Natural killer cell (primary cell): ENCODE results near the gene MAP3K6. TPM values are rescaled to one million over a fixed set of nuclear protein-coding genes. Genes with fewer than 3 reads are reported as not detected.

Source experiments
- ATAC-seq, 3 donors: fragments of 150-1000 bp in 2 of 3; fragments of 200-7000 bp in 1 of 3; cut with Tn5 transposase; 1 replicate in 1 of 3; 2 replicates in 2 of 3; pipeline ENCODE4 v1.10.0; 2021; ENCODE audit warnings: mild to moderate bottlenecking in 2 of 3, moderate library complexity in 2 of 3
- DNase-seq, 2 donors: peaks; one replicate each; pipeline versions ENCODE4 v3.0.0 to v3.0.0-alpha.2; 2013 to 2021; ENCODE audit warnings: mixed read lengths in 1 of 2
- H3K27ac ChIP-seq: one replicate; pipeline ENCODE4 v1.5.1; 2013; ENCODE audit warnings: mild to moderate bottlenecking, low read length
- H3K27me3 ChIP-seq: one replicate; pipeline ENCODE4 v1.6.1; 2013; ENCODE audit warnings: low read length; ENCODE audit not compliant: control insufficient read depth, insufficient read depth
- H3K36me3 ChIP-seq: one replicate; pipeline ENCODE4 v1.6.1; 2013; ENCODE audit warnings: low read length; ENCODE audit not compliant: control insufficient read depth, insufficient read depth
- H3K4me1 ChIP-seq: one replicate; pipeline ENCODE4 v1.6.1; 2013; ENCODE audit warnings: low read length; ENCODE audit not compliant: control insufficient read depth, insufficient read depth
- H3K4me3 ChIP-seq: one replicate; pipeline ENCODE4 v1.5.1; 2013; ENCODE audit warnings: low read length
- H3K9me3 ChIP-seq: one replicate; pipeline ENCODE4 v1.6.1; 2013; ENCODE audit warnings: low read length; ENCODE audit not compliant: control insufficient read depth, insufficient read depth
- H3K27ac Mint-ChIP-seq, 2 donors: one replicate each; pipeline ENCODE4 v1.8.0; 2022; ENCODE audit warnings: mild to moderate bottlenecking in 2 of 2, mixed read lengths in 2 of 2, moderate library complexity in 1 of 2
- H3K27me3 Mint-ChIP-seq, 2 donors: one replicate each; pipeline ENCODE4 v1.8.0; 2022; ENCODE audit warnings: low read depth in 2 of 2, mixed read lengths in 2 of 2
- H3K36me3 Mint-ChIP-seq: one replicate; pipeline ENCODE4 v1.8.0; 2022; ENCODE audit warnings: mixed read lengths
- H3K4me1 Mint-ChIP-seq, 2 donors: one replicate each; pipeline ENCODE4 v1.8.0; 2022; ENCODE audit warnings: mixed read lengths in 2 of 2
- H3K4me3 Mint-ChIP-seq: one replicate; pipeline ENCODE4 v1.8.0; 2022; ENCODE audit warnings: mild to moderate bottlenecking, moderate library complexity, mixed read lengths
- H3K9me3 Mint-ChIP-seq, 2 donors: one replicate each; pipeline ENCODE4 v1.8.0; 2022; ENCODE audit warnings: mixed read lengths in 2 of 2
- CTCF ChIP-seq: fragments of 200-600 bp; IDR thresholded peaks from one replicate; pipeline ENCODE4 v1.8.0; 2022; ENCODE audit warnings: antibody characterized with exemption
- WGBS: methylation state at CpG from one replicate; pipeline ENCODE4 v1.1.7; 2013; ENCODE audit warnings: missing lambda C conversion rate; ENCODE audit not compliant: insufficient coverage; 5-methylcytosine and 5-hydroxymethylcytosine counted together
- intact Hi-C: fragments of 100-400 bp; cut with micrococcal nuclease; formaldehyde crosslinking; loops from one replicate; pipeline ENCODE4 v1.14.2; 2022
- total RNA-seq, 4 donors: library from RNA; stranded (reverse); fragments of 120-200 nt in 1 of 4; gene quantifications; one replicate each; pipeline versions ENCODE4 v1.2.3 to v1.2.4, GENCODE V29; 2013 to 2022

The MAP3K6 gene
- 10 to 100 TPM in 2 of 3 donors, 1 to 10 TPM in 1; 8.2 to 15.1 (median 12.1) TPM for total RNA-seq
- 11.9 TPM for total RNA-seq (2013)

GRCh38 chr1:27366411-27367159 is at the start of gene MAP3K6:
Gene MAP3K6 (minus strand): TSS chr1:27366961. CDS start chr1:27366597, 364 bp downstream.
- no peaks in the 10 kb centered on the region for H3K36me3 ChIP-seq
- intact Hi-C loops: no loop called here
- 3% methylated on average over 67 of the region's 67 CpGs for WGBS
- no peaks in the 10 kb centered on the region for H3K27me3 Mint-ChIP-seq
- peak within 1 kb of the TSS; percentile 41 to 82 for H3K27ac Mint-ChIP-seq
- no peaks in the 10 kb centered on the region for H3K36me3 Mint-ChIP-seq
- H3K9me3 Mint-ChIP-seq: no peaks in the 10 kb centered on the region
- H3K4me1 Mint-ChIP-seq: peaks cover 12 to 38% of the 10 kb centered on the region in 2 donors
- TF ChIP-seq CTCF: peak; percentile 38
- H3K9me3 ChIP-seq: no peaks in the 10 kb centered on the region
- peak; percentile 48 to 72 for DNase-seq
- H3K27me3 ChIP-seq: no peaks in the 10 kb centered on the region
- peak within 1 kb of the TSS; percentile 66 for H3K4me3 ChIP-seq
- peak; percentile 47 to 55 (median 49) for ATAC-seq
- peak within 1 kb of the TSS; percentile 26 for H3K27ac ChIP-seq
- H3K4me1 ChIP-seq: peaks cover 54% of the 10 kb centered on the region
- peak within 1 kb of the TSS; percentile 92 for H3K4me3 Mint-ChIP-seq

- TF ChIP-seq CTCF: no peak
- H3K36me3 Mint-ChIP-seq: peaks cover 10% of the 10 kb centered on the region
- H3K9me3 Mint-ChIP-seq: no peaks in the 10 kb centered on the region
- no peak overlapping the region for H3K27ac ChIP-seq
- peaks cover 28 to 30% of the 10 kb centered on the region in 2 donors for H3K4me1 Mint-ChIP-seq
- no peak overlapping the region for H3K4me3 Mint-ChIP-seq
- H3K27me3 Mint-ChIP-seq: no peaks in the 10 kb centered on the region
- H3K9me3 ChIP-seq: no peaks in the 10 kb centered on the region
- ATAC-seq (no peak), DNase-seq (no peak)
- peaks cover 90% of the 10 kb centered on the region for H3K36me3 ChIP-seq
- H3K4me1 ChIP-seq: peaks cover 15% of the 10 kb centered on the region
- 100% methylated on average over 1 of the region's 1 CpG for WGBS
- intact Hi-C loops: no loop called here
- no peaks in the 10 kb centered on the region for H3K27me3 ChIP-seq
- H3K4me3 ChIP-seq: no peak overlapping the region
- no peak overlapping the region for H3K27ac Mint-ChIP-seq
These were observed 47.3 kb upstream of the MAP3K6 start for GRCh38 chr1:27414091-27414490.

GRCh38 chr1:27413004-27413403 is 46.2 kb upstream of the MAP3K6 start:
- WGBS: 93% methylated on average over 4 of the region's 4 CpGs
- Histone ChIP-seq H3K36me3 (peaks cover 89% of the 10 kb centered on the region), H3K27ac (no peak overlapping the region), H3K4me3 (no peak overlapping the region), H3K27me3 (no peaks in the 10 kb centered on the region), H3K9me3 (no peaks in the 10 kb centered on the region), H3K4me1 (peaks cover 11% of the 10 kb centered on the region)
- H3K4me3 Mint-ChIP-seq: no peak overlapping the region
- peaks cover 17 to 19% of the 10 kb centered on the region in 2 donors for H3K4me1 Mint-ChIP-seq
- intact Hi-C loops: no loop called here
- H3K27ac Mint-ChIP-seq: no peak overlapping the region
- DNase-seq (no peak), ATAC-seq (no peak)
- no peak for TF ChIP-seq CTCF
- peaks cover 10% of the 10 kb centered on the region for H3K36me3 Mint-ChIP-seq
- H3K9me3 Mint-ChIP-seq: no peaks in the 10 kb centered on the region
- no peaks in the 10 kb centered on the region for H3K27me3 Mint-ChIP-seq

GRCh38 chr1:27412502-27412901 is 45.7 kb upstream of the MAP3K6 start:
- no peaks in the 10 kb centered on the region for H3K9me3 Mint-ChIP-seq
- peaks cover 16 to 18% of the 10 kb centered on the region in 2 donors for H3K4me1 Mint-ChIP-seq
- no peak overlapping the region for H3K4me3 Mint-ChIP-seq
- no peak overlapping the region for H3K27ac Mint-ChIP-seq
- DNase-seq (no peak), ATAC-seq (no peak)
- intact Hi-C loops: no loop called here
- Histone ChIP-seq H3K27ac (no peak overlapping the region), H3K9me3 (no peaks in the 10 kb centered on the region), H3K27me3 (no peaks in the 10 kb centered on the region), H3K36me3 (peaks cover 89% of the 10 kb centered on the region), H3K4me1 (peaks cover 8% of the 10 kb centered on the region), H3K4me3 (no peak overlapping the region)
- H3K36me3 Mint-ChIP-seq: peaks cover 10% of the 10 kb centered on the region
- no peaks in the 10 kb centered on the region for H3K27me3 Mint-ChIP-seq
- 100% methylated on average over 3 of the region's 4 CpGs for WGBS
- no peak for TF ChIP-seq CTCF
